HG02763 (cell line): ENCODE measurements around the gene FAN1.

Experiments
- ATAC-seq: cut with Tn5 transposase; IDR thresholded peaks from one replicate; pipeline ENCODE4 v1.9.1; 2021; ENCODE audit warnings: mild to moderate bottlenecking, moderate library complexity; ENCODE audit not compliant: unreplicated experiment

The FAN1 gene

GRCh38 chr15:30954674-30955073 is 51.0 kb downstream of the FAN1 start:
- no peak for ATAC-seq

DNA sequence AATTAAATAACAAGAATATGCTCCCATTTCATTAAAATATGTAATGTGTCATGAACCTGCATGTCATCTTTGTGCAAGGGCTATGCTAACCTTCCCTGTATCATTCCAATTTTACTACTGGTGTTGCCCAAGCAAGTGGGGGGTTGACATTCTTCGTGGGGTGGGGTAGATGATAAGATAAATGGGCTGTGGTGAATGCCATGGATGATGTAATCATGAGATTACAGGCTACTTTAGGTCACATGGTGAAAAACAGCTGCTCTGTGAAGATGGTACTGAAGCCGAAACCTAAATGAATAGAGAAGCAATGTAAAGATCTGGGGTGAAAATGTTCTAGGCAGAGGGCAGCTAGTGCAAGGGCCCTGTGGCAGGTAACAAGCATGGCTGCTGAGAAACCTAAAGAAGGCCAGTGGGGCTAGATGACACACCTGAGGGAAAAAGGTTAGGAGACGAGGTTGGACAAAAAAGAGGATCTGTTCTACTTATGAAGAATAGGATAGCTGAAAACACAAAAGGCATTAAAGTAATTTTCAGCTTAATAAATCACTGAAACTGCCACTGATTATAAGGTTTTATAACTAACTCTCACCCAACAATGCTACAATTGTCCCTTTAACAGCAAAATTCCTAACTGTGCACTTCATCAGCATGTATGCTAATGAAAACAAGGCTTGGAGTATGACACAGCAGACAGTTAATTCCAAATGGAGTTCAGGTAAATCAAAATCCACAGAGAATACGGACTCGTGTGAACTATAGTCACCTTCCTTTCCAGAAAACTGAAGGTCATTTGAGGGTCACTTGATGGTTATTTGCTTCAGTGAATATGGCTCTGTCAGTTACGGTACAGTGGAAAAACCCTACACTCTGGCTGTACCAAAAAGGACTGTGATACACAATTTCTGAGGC is 52.8 kb downstream of the FAN1 start:
- no peak for ATAC-seq

DNA sequence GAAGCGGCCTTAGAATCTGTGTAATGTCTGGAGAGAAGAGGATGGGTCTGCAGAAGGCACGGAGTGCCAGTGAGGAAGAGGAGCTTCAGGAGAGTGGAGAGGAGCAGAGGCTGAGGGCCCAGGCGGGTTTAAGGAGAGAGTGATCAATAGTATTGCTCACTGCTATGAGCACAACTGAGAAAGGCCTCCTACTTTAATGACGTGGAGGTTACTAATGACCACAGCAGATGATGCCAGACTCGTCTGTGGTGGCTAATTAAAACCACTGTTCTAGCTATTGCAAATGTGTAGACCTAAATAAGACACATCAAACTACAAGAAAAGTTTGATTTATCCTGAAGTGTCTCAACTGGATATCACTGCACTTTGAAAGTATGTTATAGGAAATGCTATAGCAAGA is 54.5 kb downstream of the FAN1 start:
- no peak for ATAC-seq

GRCh38 chr15:30962079-30962478 is 58.4 kb downstream of the FAN1 start:
- no peak for ATAC-seq

- ATAC-seq, result no peak
Observed at GRCh38 chr15:30962659-30963058, 58.9 kb downstream of the FAN1 start.

GRCh38 chr15:30963681-30964080 is 60.0 kb downstream of the FAN1 start:
- ATAC-seq, result no peak

- no peak for ATAC-seq
Observed at GRCh38 chr15:30969724-30970123, 66.0 kb downstream of the FAN1 start.

DNA sequence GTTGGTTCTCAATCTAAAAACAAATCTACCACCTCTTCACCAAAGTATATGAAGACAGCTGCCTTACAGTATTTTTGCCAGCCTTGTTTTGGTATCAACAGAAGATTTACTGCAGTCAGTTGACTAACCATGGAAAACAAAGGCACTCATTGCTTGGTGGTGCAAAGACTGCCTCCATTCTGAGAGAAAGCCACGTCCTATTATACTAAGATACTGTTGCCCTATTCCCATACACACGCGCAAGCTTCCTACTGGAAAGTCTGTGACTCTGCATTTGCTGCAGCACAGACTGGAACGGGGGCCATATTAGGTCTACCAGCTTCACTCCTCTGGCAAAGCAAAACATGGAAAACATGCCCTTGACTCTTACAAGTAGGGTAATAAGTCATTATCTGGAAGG is 69.7 kb downstream of the FAN1 start:
- ATAC-seq, result no peak

GRCh38 chr15:30974112-30974511 is 70.4 kb downstream of the FAN1 start:
- no peak for ATAC-seq

DNA sequence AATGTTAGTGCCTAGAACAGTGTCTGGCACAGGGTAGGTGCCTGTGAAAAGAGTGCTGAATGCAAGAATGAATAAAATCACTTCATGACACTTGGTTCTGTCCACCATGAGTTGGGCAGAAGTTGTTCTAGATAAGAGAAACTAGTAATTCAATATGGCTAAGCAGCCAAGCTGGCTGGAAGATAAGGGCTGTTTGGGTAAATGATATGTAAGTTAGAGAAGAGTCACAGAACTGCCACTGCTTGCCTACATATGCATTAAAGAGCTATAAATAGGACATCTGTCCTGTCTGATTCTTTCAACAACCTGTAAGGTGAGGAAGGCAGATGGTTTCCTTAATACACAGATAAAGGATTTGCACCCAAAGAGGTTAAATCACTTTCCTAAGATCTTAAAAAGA is 74.6 kb downstream of the FAN1 start:
- ATAC-seq, result no peak

DNA sequence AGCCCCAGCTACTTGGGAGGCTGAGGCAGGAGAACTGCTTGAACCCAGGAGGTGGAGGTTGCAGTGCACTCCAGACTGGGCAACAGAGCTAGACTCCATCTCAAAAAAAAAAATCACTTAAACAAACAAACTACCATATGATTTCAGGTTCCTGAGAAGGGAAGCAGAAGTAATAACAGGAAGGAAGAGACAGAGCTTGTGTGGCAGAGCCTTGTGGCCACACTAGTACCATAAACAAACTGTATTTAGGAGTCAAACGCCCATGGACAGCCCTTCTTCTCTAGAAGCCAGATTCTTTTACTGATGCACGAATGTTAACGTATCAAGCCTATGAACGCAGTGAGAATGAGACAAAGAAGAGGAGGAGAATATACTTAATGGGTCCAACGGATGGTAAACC is 75.7 kb downstream of the FAN1 start:
- ATAC-seq, result no peak

DNA sequence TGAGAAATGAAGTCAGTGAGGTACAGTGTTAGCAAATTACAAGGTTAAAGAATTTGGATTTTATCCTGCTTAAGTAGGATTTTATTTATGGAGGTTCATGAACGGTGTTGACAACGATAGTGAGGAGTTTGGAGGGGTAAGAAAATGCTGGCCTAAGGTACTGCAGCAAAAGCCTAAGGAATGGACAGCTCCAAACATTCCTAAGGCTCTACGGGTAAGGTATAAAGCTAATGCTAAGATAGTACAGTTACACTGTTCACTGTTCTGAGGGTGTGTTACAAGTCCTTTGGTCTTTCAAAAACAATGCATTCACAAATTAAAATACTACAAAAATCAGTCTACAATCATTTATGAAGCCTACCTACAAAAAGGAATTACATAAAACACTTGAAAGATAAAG is 80.4 kb downstream of the FAN1 start:
- ATAC-seq, result no peak

- ATAC-seq, result peak; percentile 35
Observed at GRCh38 chr15:30984542-30984941, 80.8 kb downstream of the FAN1 start.

GRCh38 chr15:30985081-30985531 is 81.4 kb downstream of the FAN1 start:
- no peak for ATAC-seq

DNA sequence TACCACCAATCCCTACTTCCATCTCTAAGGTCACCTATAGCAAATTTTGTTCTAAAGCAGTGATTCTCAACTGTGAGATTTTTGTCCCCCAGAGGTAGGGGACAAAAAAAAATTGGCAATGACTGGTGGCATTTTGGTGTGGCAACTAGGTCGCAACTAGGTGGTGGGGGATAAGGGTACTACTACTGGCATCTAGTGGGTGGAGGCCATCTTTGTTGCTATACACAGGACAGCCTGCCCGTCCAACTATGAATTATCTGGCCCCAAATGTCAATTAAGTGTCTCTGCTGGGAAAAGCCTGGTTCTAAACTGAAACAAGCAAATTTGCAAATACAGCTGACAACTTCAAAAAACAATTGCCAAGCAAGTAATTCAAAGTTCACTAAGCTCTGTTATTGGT is 86.3 kb downstream of the FAN1 start:
- ATAC-seq, result no peak

- ATAC-seq, result no peak
Observed at GRCh38 chr15:30990446-30991254, 86.9 kb downstream of the FAN1 start.

DNA sequence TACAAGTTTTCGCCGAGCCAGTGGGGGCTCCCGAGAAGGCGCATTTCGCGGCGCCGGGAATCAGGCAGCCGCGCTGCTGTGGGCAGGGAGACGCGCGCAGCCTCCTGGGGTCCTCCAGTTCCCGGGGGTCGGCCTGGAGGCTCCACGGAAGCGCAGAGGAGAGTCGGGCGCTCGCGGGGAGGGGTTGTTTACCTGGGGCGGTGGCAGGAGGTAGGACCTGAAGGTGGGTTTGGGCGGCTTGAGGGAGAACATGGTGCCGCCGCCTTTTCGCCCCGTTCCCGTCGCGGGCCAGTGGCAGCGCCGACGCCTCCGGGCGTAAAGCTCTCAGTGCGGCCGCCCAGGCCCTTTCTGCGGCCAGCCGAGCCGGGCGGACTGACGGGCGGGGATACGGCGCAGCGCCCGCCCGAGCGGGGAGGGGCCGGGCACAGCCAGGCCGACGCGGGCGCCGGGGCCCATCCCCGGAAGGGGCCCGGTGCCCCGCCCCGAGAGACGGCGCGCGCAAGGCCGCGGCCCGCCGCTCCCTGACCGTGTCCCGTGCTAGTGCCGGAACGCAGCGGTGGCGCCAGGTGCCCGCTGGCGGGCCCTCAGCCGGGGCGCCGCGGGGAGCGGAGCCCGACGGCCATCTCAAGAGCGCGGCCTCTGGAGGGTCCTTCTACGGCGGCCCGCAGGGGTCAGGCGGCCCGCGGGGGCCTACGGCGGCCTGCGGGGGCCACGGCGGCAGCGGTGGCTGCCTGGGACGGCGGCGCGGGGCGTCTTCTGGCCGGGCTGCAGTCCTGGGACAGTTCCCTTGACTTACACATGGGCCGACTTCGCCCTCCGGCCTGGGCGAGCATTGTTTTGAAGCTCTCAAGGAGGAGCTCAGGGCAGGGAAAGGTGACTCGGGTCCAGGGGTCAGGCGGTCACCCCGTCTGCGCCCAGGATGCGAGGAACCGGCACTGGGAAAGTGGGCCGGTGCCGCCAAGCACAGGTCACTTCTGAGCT is 87.8 kb downstream of the FAN1 start, which contains the start of gene MTMR10:
TSS of gene MTMR10 (minus strand) at position 374 of the 981 bp plus-strand sequence. CDS start at position 252, 122 bp downstream.
- ATAC-seq, result peak; percentile 91

GRCh38 chr15:30992249-30992864 is 88.6 kb downstream of the FAN1 start:
- no peak for ATAC-seq
